ENCODE results near the gene PHACTR1.
"Not testable (repeated sequence)": the region's sequence is repeated elsewhere in the genome, so short reads cannot be mapped to it uniquely, and the experiment has no call there.

PHACTR1 gene

DNA sequence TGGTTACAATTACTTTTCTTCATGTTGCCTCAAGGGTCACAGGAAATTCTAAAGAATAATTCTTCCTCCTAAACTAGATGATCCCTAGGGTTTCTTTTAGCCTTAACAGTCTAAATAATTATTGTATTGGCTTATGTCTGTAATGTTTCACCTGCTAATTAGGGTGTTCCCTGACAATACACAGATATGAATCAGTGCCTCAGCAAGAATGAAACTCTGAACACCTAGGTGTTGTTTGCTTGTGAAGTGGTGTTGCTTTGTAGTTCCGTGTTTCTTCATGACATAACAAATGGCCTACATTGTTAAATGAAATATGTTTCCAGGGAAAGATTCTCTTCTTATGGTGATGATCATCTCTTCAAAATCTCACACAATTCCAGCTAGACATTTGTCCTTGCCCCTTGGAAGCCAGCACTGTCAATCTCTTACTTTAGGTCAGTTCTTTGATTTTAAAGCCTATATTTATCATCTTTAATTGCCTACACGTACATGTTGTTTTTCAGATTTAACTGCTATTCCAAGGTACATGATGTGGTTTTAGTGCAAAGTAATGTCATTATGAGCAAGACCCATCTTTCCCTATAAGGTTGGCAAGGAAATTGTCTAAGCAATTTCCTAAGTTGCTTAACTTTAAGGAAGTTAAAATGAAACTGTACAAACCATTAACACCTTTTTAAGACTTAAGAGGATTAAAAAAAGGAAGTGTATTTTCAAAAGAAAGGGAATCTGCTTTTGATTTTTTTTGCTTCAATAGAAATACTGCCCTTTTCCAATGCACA, 499.9 kb downstream of the PHACTR1 start:
- DNase-seq = no peak

- no peak for DNase-seq
Observed at GRCh38 chr6:13217206-13217905, 500.8 kb downstream of the PHACTR1 start.

GRCh38 chr6:13220266-13220665, 503.7 kb downstream of the PHACTR1 start:
- no peak for DNase-seq

GRCh38 chr6:13222048-13222447, 505.5 kb downstream of the PHACTR1 start:
- DNase-seq = no peak

GRCh38 chr6:13226071-13226470, 509.5 kb downstream of the PHACTR1 start:
- DNase-seq = no peak

GRCh38 chr6:13228264-13229204, 512.0 kb downstream of the PHACTR1 start:
- no peak for DNase-seq

GRCh38 chr6:13229205-13230085, 512.9 kb downstream of the PHACTR1 start:
- no peak for DNase-seq

DNA sequence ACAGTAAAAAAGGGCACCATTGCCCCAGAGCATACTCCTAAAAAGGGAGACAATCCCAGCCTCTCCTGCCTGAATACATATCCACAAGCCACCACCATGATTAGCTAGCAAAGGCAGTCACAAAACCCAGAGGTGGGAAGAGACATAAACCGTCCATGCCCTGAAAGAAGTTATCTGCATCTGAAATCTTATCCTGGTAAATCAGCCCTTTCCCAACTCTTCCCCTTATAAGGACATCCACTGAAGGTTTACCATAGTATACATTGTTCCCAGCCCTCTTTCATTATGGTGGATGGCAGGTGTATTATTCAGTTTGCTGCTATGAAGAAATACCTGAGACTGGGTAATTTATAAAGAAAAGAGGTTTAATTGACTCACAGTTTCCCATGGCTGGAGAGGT, 516.5 kb downstream of the PHACTR1 start:
- no peak for DNase-seq

- no peak for DNase-seq
Observed at GRCh38 chr6:13234130-13234529, 517.6 kb downstream of the PHACTR1 start.

DNA sequence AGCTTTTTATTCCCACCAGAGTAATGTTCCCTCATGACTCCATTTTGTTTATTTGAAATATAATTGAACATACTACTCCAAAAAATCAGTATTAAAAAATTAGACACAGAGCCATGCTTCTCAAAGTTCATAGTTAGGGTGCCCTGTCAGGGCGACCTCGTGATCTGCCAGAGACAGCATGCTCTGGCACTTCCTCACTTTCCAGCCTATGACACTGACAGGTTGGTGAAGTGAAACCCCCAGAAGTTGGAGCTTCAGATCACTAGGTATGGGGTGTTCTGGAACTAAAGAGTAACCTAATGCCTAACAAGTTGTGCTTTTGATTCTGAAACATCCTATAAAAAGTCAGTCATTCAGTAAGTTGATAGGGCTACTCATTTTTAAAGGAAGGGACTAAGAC, 518.8 kb downstream of the PHACTR1 start:
- DNase-seq = no peak

- DNase-seq = no peak
Observed at GRCh38 chr6:13237318-13237717, 520.8 kb downstream of the PHACTR1 start.

GRCh38 chr6:13238017-13238416, 521.5 kb downstream of the PHACTR1 start:
- no peak for DNase-seq

DNA sequence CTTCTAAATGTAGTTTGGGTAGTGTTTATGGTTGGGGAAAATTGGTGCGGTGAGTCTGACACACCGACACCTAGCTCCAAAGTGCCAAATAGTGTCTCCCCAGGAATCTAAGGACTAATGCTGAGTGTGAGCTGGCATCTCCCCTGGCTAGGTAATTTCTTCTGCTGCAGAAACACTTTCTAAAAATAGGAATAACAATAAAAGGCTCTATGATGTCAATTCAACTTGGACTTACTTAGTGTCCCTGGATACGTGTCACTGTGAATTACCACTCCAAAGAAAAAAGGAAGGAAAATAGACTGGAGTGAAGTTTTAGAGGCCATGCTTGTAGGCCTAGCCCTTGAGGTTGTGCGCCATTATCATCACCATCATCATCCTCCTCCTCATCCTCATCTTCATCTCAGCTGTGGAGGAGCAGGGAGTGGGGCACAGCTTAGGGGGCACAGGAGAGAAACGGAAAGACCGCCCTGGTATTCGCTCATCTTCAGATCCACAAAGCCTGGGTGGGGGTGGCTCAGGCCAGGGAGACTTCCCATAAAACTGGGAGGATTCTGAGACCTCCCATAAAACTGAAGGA, 522.2 kb downstream of the PHACTR1 start:
- DNase-seq = no peak

GRCh38 chr6:13239530-13240455, 523.2 kb downstream of the PHACTR1 start:
- no peak for DNase-seq

DNA sequence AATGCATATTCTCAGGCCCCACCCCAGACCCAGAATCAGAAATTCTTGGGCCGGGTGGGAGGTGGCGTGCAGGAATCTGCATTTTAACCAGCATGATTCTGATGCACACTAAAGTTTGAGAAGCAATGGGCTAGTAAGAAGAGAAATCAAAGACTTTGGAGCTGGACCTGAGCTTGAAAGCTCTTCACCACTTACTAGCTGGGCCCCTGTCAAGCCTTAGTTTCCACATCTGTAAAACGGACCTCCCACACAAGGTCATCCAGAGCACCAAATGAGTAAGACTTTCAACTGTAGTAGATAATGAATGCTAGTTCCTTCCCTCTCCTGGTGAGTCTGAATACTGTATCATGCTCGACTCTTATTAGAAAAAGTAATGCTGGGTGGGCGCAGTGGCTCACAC, 524.8 kb downstream of the PHACTR1 start:
- DNase-seq = no peak

DNA sequence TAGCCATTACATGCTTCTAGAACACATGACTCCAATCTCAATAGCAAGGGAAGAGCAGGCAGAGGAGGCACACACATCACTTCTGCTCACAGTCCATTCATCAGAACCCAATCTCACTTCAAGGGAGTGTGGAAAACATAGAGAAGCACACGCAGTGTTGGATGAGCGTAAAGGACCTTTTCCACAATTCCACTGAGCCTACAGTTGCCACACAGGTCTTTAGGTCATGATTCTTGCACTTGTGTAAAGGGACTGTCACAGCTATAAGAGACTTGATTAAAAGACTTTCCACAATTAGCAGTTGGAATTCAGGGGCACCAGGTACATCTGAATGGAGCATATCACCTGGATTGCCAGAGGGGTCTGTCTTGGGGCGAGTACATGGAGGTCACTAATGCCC, 525.6 kb downstream of the PHACTR1 start:
- DNase-seq = no peak

DNA sequence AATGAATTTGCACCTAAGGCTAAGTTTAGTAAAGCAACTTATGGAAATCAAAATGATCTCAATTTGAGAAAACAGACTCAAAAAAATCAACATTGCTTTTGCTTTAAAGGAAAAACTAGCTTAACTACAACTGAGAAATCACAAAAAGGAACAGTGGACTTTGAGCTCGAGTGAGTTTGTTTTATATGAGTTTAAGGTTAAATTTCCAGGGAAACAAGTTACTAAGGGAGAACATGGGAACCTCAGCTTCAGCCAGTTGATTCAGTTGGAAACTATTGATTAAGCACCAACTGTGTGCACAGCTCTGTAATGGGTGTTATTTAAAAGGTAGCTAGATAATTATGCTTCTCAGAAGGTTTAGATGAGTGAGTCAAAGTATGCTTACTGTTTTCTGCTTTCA, 526.0 kb downstream of the PHACTR1 start:
- no peak for DNase-seq

DNA sequence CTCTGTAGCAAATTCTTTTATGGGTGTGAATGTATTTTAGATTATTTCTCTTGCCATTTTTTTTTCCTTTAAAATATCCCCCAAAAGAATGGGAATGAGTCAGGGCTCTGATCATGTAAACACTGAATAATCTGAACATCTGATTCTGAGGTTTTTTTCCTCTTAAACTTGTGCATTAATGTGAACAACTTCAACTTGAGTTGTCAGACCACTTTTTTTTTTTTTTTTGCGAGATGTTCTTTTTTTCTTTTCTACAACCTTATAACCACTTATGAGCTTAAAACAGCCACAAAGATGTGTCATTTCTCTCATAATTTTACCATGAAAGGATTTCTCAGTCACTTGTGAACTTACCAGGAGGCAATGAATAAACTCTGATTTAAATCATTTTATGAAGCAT, 526.5 kb downstream of the PHACTR1 start:
- DNase-seq = no peak

- not testable (repeated sequence) for DNase-seq
Observed at GRCh38 chr6:13243745-13244144, 527.2 kb downstream of the PHACTR1 start.

DNA sequence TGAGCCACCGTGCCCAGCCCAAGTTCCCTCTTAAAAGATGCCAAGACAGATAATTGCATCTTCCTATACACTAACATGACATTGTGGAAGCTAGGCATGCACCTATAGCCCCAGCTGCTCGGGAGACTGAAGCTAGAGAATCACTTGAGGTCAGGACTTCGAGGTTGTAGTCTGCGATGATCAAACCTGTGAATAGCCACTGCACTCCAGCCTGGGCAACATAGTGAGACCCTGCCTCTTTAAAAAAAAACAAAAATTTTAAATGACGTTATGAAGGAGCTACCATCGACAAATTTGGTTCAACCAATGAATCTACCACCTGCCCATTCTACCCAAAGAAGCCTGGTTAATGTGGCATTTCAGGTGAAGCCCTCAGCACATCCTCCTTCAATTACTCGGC, 531.1 kb downstream of the PHACTR1 start:
- no peak for DNase-seq

DNA sequence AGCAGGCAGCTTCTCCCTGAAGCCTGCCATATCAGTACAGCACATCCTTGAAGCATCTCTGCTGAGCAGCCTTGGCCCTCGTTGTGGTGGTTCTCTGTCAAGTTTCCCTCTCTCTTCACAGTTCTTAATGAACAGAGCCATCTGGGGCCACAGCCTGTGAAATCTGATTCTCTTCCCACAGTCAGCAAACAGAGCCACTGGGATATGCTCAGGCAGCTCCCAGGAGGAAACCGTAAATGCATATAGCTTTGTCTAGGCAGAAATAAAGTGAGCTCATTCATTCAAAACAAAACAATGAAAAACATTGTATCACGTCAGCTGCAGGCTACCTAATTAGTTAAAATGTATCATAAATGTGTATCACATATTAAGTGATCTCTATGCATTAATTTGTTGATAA, 531.5 kb downstream of the PHACTR1 start:
- DNase-seq = no peak

Data from activated gamma-delta T cell (primary cell).